H9 (cell line): ENCODE measurements around the gene AMMECR1. TPM values are rescaled to one million over a fixed set of nuclear protein-coding genes. Genes with fewer than 3 reads are reported as not detected.

Experiments used
- DNase-seq: peaks from one replicate; pipeline ENCODE4 v3.0.0-alpha.2; 2017
- H2AFZ ChIP-seq: one replicate; pipeline ENCODE4 v1.6.1; 2013; ENCODE audit warnings: mild to moderate bottlenecking, low read length, control low read depth, moderate library complexity
- H2AK5ac ChIP-seq: 2 replicates; pipeline ENCODE4 v1.6.1; 2013; ENCODE audit warnings: low read length, control low read depth, mixed read lengths; ENCODE audit not compliant: insufficient read length
- H2BK120ac ChIP-seq: one replicate; pipeline ENCODE4 v1.6.1; 2013; ENCODE audit warnings: low read depth, mild to moderate bottlenecking, low read length, control low read depth, inconsistent platforms; ENCODE audit not compliant: poor library complexity, severe bottlenecking
- H2BK12ac ChIP-seq: 2 replicates; pipeline ENCODE4 v1.6.1; 2013; ENCODE audit warnings: low read length, control low read depth, mixed read lengths, low read depth; ENCODE audit not compliant: insufficient read length
- H2BK15ac ChIP-seq: 2 replicates; pipeline ENCODE4 v1.6.1; 2013; ENCODE audit warnings: low read depth, low read length, control low read depth
- H2BK20ac ChIP-seq: one replicate; pipeline ENCODE4 v1.6.1; 2013; ENCODE audit warnings: low read depth, mild to moderate bottlenecking, low read length, control low read depth, inconsistent platforms; ENCODE audit not compliant: poor library complexity, severe bottlenecking
- H2BK5ac ChIP-seq: 2 replicates; pipeline ENCODE4 v1.6.1; 2013; ENCODE audit warnings: low read length, control low read depth, mixed read lengths; ENCODE audit not compliant: insufficient read length
- H3K14ac ChIP-seq: 2 replicates; pipeline ENCODE4 v1.6.1; 2013; ENCODE audit warnings: low read length, control low read depth; ENCODE audit not compliant: insufficient read depth
- H3K18ac ChIP-seq: 2 replicates; pipeline ENCODE4 v1.6.1; 2013; ENCODE audit warnings: low read depth, mild to moderate bottlenecking, mixed read lengths, low read length, control low read depth; ENCODE audit not compliant: insufficient read length
- H3K23ac ChIP-seq: 2 replicates; pipeline ENCODE4 v1.6.1; 2013; ENCODE audit warnings: low read length, control low read depth, mixed read lengths, low read depth; ENCODE audit not compliant: insufficient read length
- H3K23me2 ChIP-seq: 2 replicates; pipeline ENCODE4 v1.6.1; 2013; ENCODE audit warnings: low read depth, mild to moderate bottlenecking, mixed read lengths, low read length, control low read depth; ENCODE audit not compliant: insufficient read length, poor library complexity, severe bottlenecking
- H3K27ac ChIP-seq: 2 replicates; pipeline ENCODE4 v1.5.1; 2013; ENCODE audit warnings: low read length, control low read depth, mixed read lengths, low read depth; ENCODE audit not compliant: insufficient read length
- H3K27me3 ChIP-seq: 2 replicates; pipeline ENCODE4 v1.6.1; 2013; ENCODE audit warnings: low read length, control low read depth, inconsistent platforms; ENCODE audit not compliant: insufficient read depth
- H3K4ac ChIP-seq: 2 replicates; pipeline ENCODE4 v1.6.1; 2013; ENCODE audit warnings: low read depth, mild to moderate bottlenecking, control low read depth, inconsistent platforms, low read length, moderate library complexity
- H3K4me1 ChIP-seq: 2 replicates; pipeline ENCODE4 v1.6.1; 2013; ENCODE audit warnings: low read length, control low read depth, inconsistent platforms; ENCODE audit not compliant: insufficient read depth
- H3K4me2 ChIP-seq: 2 replicates; pipeline ENCODE4 v1.6.1; 2013; ENCODE audit warnings: low read length, control low read depth, mixed read lengths; ENCODE audit not compliant: insufficient read length, insufficient read depth
- H3K56ac ChIP-seq: 2 replicates; pipeline ENCODE4 v1.6.1; 2013; ENCODE audit warnings: low read depth, mild to moderate bottlenecking, mixed read lengths, low read length, control low read depth; ENCODE audit not compliant: insufficient read length
- H3K79me1 ChIP-seq: 2 replicates; pipeline ENCODE4 v1.6.1; 2013; ENCODE audit warnings: low read depth, mild to moderate bottlenecking, moderate library complexity, low read length, control low read depth, inconsistent platforms; ENCODE audit not compliant: insufficient read depth, poor library complexity, severe bottlenecking
- H3K79me2 ChIP-seq: 2 replicates; pipeline ENCODE4 v1.6.1; 2013; ENCODE audit warnings: low read length, control low read depth, inconsistent platforms; ENCODE audit not compliant: insufficient read depth
- H3K9ac ChIP-seq: 2 replicates; pipeline ENCODE4 v1.6.1; 2013; ENCODE audit warnings: low read length, control low read depth, mixed read lengths; ENCODE audit not compliant: insufficient read length; ENCODE audit errors: extremely low read depth
- H3K9me3 ChIP-seq: one replicate; pipeline ENCODE4 v1.6.1; 2013; ENCODE audit warnings: low read depth, low read length, inconsistent platforms; ENCODE audit not compliant: control insufficient read depth
- H3T11ph ChIP-seq: one replicate; pipeline ENCODE4 v1.6.1; 2013; ENCODE audit warnings: mild to moderate bottlenecking, low read length, control low read depth, inconsistent platforms
- H4K20me1 ChIP-seq: one replicate; pipeline ENCODE4 v1.6.1; 2013; ENCODE audit not compliant: control insufficient read depth, insufficient read length, insufficient read depth
- H4K5ac ChIP-seq: 2 replicates; pipeline ENCODE4 v1.6.1; 2013; ENCODE audit warnings: low read depth, mild to moderate bottlenecking, mixed read lengths, low read length, control low read depth; ENCODE audit not compliant: insufficient read length
- H4K8ac ChIP-seq: replicated peaks from 2 replicates; pipeline ENCODE4 v1.6.1; 2013; ENCODE audit warnings: low read length, control low read depth, mixed read lengths, low read depth; ENCODE audit not compliant: insufficient read length
- H4K91ac ChIP-seq: 2 replicates; pipeline ENCODE4 v1.6.1; 2013; ENCODE audit warnings: low read depth, mild to moderate bottlenecking, moderate library complexity, mixed read lengths, low read length, control low read depth; ENCODE audit not compliant: insufficient read length
- H3K27ac Mint-ChIP-seq, 3 experiments: 2 replicates in 2 of 3; 3 replicates in 1 of 3; pipeline ENCODE4 v1.8.0; 2020 to 2021; ENCODE audit warnings: mixed read lengths in 3 of 3, mild to moderate bottlenecking in 1 of 3, moderate library complexity in 1 of 3
- H3K27me3 Mint-ChIP-seq: 2 replicates; pipeline ENCODE4 v1.8.0; 2021; ENCODE audit warnings: low read depth, mild to moderate bottlenecking, moderate library complexity, mixed read lengths
- H3K36me3 Mint-ChIP-seq, 3 experiments: 2 replicates in 2 of 3; 3 replicates in 1 of 3; pipeline ENCODE4 v1.8.0; 2020 to 2021; ENCODE audit warnings: low read depth in 3 of 3, mixed read lengths in 3 of 3; ENCODE audit not compliant: insufficient read depth in 1 of 3
- H3K4me1 Mint-ChIP-seq, 2 experiments: 2 replicates each; pipeline ENCODE4 v1.8.0; 2020; ENCODE audit warnings: mixed read lengths in 2 of 2
- H3K4me3 Mint-ChIP-seq, 2 experiments: 2 replicates in 1 of 2; 3 replicates in 1 of 2; pipeline ENCODE4 v1.8.0; 2020 to 2021; ENCODE audit warnings: mild to moderate bottlenecking in 2 of 2, mixed read lengths in 2 of 2, moderate library complexity in 1 of 2
- H3K9me3 Mint-ChIP-seq, 2 experiments: 2 replicates in 1 of 2; 3 replicates in 1 of 2; pipeline ENCODE4 v1.8.0; 2020; ENCODE audit warnings: mild to moderate bottlenecking in 2 of 2, mixed read lengths in 2 of 2, moderate library complexity in 1 of 2
- WGBS: extraction: QIAGEN DNeasy Blood & Tissue Kit; methylation state at CpG from one replicate; pipeline ENCODE4 v1.1.7; 2013; ENCODE audit warnings: missing lambda C conversion rate, low lambda C conversion rate, mixed read lengths; ENCODE audit not compliant: insufficient read length; ENCODE audit errors: extremely low coverage; 5-methylcytosine and 5-hydroxymethylcytosine counted together
- total RNA-seq: library from RNA; stranded (reverse); gene quantifications from 2 replicates; pipeline ENCODE4 v1.2.1, GENCODE V29; 2021
- TF ChIP-seq, protein P1 (sequence below): fragments of 200-600 bp; sonication (generic); conservative IDR thresholded peaks from 3 replicates; pipeline ENCODE4 v1.8.0; 2021; ENCODE audit warnings: antibody characterized with exemption, mild to moderate bottlenecking

The AMMECR1 gene
- total RNA-seq, 1 experiment from 2014 or later, result 28.5 TPM

- H3K4me3 Mint-ChIP-seq, result no peak overlapping the region
- H3K27ac ChIP-seq, result no peak overlapping the region
These were observed 172.0 kb downstream of the AMMECR1 start for GRCh38 chrX:110145854-110146253.

More at GRCh38 chrX:110145854-110146253, 172.0 kb downstream of the AMMECR1 start:
- Histone ChIP-seq H3K18ac (no peak overlapping the region), H2AFZ (no peak overlapping the region), H2BK5ac (no peak overlapping the region), H4K20me1 (no peaks in the 10 kb centered on the region), H3K79me2 (no peaks in the 10 kb centered on the region), H3K4me2 (no peak overlapping the region), H3T11ph (no peak overlapping the region), H3K9ac (no peak overlapping the region), H2BK12ac (no peak overlapping the region), H3K14ac (no peak overlapping the region), H3K79me1 (no peaks in the 10 kb centered on the region), H2BK20ac (no peak overlapping the region), H4K5ac (no peak overlapping the region), H2BK120ac (no peak overlapping the region), H3K4ac (no peak overlapping the region), H4K8ac (no peak overlapping the region), H3K4me1 (peaks cover 3% of the 10 kb centered on the region; the same call in 1 of the 2 replicates), H3K23me2 (no peaks in the 10 kb centered on the region), H3K27me3 (no peaks in the 10 kb centered on the region), H3K23ac (no peak overlapping the region), H3K9me3 (no peaks in the 10 kb centered on the region), H2AK5ac (no peak overlapping the region), H4K91ac (no peak overlapping the region), H2BK15ac (no peak overlapping the region), H3K56ac (no peak overlapping the region)
- H3K27me3 Mint-ChIP-seq, result no peaks in the 10 kb centered on the region; the same call in none of the 2 replicates
- H3K4me1 Mint-ChIP-seq, result peaks cover 16% of the 10 kb centered on the region in 2 experiments
- no peak overlapping the region for H3K27ac Mint-ChIP-seq
- WGBS, result no CpG with 5 or more reads among the region's 4 CpGs
- DNase-seq, result no peak
- TF ChIP-seq, protein P1, sequence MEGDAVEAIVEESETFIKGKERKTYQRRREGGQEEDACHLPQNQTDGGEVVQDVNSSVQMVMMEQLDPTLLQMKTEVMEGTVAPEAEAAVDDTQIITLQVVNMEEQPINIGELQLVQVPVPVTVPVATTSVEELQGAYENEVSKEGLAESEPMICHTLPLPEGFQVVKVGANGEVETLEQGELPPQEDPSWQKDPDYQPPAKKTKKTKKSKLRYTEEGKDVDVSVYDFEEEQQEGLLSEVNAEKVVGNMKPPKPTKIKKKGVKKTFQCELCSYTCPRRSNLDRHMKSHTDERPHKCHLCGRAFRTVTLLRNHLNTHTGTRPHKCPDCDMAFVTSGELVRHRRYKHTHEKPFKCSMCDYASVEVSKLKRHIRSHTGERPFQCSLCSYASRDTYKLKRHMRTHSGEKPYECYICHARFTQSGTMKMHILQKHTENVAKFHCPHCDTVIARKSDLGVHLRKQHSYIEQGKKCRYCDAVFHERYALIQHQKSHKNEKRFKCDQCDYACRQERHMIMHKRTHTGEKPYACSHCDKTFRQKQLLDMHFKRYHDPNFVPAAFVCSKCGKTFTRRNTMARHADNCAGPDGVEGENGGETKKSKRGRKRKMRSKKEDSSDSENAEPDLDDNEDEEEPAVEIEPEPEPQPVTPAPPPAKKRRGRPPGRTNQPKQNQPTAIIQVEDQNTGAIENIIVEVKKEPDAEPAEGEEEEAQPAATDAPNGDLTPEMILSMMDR, result peak; percentile 71
- peaks cover 0 to 4% (median 0%) of the 10 kb centered on the region in 3 experiments; a peak in 1 of 7 replicates for H3K36me3 Mint-ChIP-seq
- no peaks in the 10 kb centered on the region for H3K9me3 Mint-ChIP-seq
